Nephron (organoid): Measurements from ENCODE around the gene FAM20C.
"Not testable (repeated sequence)": the region's sequence is repeated elsewhere in the genome, so short reads cannot be mapped to it uniquely, and the experiment has no call there.

ENCODE experiments used
- H3K27ac Mint-ChIP-seq, 3 experiments: 2 replicates each; pipeline ENCODE4 v1.8.0; 2020; ENCODE audit warnings: mixed read lengths in 3 of 3, mild to moderate bottlenecking in 2 of 3, moderate library complexity in 1 of 3
- H3K27me3 Mint-ChIP-seq: 2 replicates; pipeline ENCODE4 v1.8.0; 2021; ENCODE audit warnings: low read depth, mild to moderate bottlenecking, moderate library complexity, mixed read lengths
- H3K36me3 Mint-ChIP-seq: 2 replicates; pipeline ENCODE4 v1.8.0; 2020; ENCODE audit warnings: low read depth, mixed read lengths
- H3K4me1 Mint-ChIP-seq: 2 replicates; pipeline ENCODE4 v1.8.0; 2020; ENCODE audit warnings: mixed read lengths
- H3K4me3 Mint-ChIP-seq, 3 experiments: 2 replicates each; pipeline ENCODE4 v1.8.0; 2020; ENCODE audit warnings: mild to moderate bottlenecking in 3 of 3, mixed read lengths in 3 of 3, moderate library complexity in 2 of 3
- H3K9me3 Mint-ChIP-seq: 2 replicates; pipeline ENCODE4 v1.8.0; 2020; ENCODE audit warnings: mixed read lengths
- CTCF ChIP-seq, 3 experiments: fragments of 200-600 bp; sonication (generic); IDR thresholded peaks; one replicate each; pipeline ENCODE4 v1.5.0; 2021; ENCODE audit warnings: antibody characterized with exemption in 3 of 3; ENCODE audit not compliant: unreplicated experiment in 3 of 3

Gene FAM20C

DNA sequence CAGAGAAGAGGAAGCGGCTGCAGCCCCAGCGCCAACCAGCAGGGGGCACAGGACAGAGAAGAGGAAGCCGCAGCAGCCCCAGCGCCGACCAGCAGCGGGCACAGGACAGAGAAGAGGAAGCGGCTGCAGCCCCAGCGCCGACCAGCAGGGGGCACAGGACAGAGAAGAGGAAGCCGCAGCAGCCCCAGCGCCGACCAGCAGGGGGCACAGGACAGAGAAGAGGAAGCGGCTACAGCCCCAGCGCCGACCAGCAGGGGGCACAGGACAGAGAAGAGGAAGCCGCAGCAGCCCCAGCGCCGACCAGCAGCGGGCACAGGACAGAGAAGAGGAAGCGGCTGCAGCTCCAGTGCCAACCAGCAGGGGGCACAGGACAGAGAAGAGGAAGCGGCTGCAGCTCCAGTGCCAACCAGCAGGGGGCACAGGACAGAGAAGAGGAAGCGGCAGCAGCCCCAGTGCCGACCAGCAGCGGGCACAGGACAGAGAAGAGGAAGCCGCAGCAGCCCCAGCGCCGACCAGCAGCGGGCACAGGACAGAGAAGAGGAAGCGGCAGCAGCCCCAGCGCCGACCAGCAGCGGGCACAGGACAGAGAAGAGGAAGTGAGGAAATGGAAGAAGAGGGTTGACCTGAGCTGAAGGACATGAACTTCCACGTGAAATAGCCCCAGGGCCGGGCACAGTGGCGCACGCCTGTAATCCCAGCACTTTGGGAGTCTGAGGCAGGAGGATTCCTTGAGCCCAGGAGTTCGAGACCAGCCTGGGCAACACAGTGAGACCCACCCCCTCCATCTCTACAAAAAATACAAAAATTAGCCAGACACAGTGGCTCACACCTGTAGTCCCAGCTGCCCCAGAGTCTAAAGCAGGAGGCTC, 71.3 kb downstream of the FAM20C start:
- Mint-ChIP-seq H3K36me3 (peaks cover 40% of the 10 kb centered on the region), H3K9me3 (peaks cover 20% of the 10 kb centered on the region), H3K4me1 (peaks cover 15% of the 10 kb centered on the region)
- not testable (repeated sequence) for H3K27me3 Mint-ChIP-seq, H3K4me3 Mint-ChIP-seq, H3K27ac Mint-ChIP-seq
- TF ChIP-seq CTCF (IDR thresholded peaks at IDR 0.05; ENCODE audit: unreplicated experiment in 3 of 3) = peak; percentile 7 to 35 (median 15)

GRCh38 chr7:264541-265191, 72.3 kb downstream of the FAM20C start:
- Mint-ChIP-seq H3K4me3 (no peak overlapping the region), H3K27ac (peak overlapping the region in 1 of 3 experiments; percentile 42), H3K9me3 (peaks cover 19% of the 10 kb centered on the region), H3K36me3 (peaks cover 31% of the 10 kb centered on the region), H3K4me1 (peaks cover 15% of the 10 kb centered on the region), H3K27me3 (peaks cover 10% of the 10 kb centered on the region)
- TF ChIP-seq CTCF (IDR thresholded peaks at IDR 0.05; ENCODE audit: unreplicated experiment in 3 of 3) = no peak

GRCh38 chr7:265192-265997, 73.0 kb downstream of the FAM20C start:
- Mint-ChIP-seq H3K4me3 (no peak overlapping the region), H3K36me3 (peaks cover 23% of the 10 kb centered on the region), H3K4me1 (peaks cover 15% of the 10 kb centered on the region), H3K27me3 (peaks cover 10% of the 10 kb centered on the region), H3K9me3 (peaks cover 19% of the 10 kb centered on the region), H3K27ac (peak overlapping the region in 2 of 3 experiments; percentile 33 to 38)
- TF ChIP-seq CTCF (IDR thresholded peaks at IDR 0.05; ENCODE audit: unreplicated experiment in 3 of 3) = no peak

DNA sequence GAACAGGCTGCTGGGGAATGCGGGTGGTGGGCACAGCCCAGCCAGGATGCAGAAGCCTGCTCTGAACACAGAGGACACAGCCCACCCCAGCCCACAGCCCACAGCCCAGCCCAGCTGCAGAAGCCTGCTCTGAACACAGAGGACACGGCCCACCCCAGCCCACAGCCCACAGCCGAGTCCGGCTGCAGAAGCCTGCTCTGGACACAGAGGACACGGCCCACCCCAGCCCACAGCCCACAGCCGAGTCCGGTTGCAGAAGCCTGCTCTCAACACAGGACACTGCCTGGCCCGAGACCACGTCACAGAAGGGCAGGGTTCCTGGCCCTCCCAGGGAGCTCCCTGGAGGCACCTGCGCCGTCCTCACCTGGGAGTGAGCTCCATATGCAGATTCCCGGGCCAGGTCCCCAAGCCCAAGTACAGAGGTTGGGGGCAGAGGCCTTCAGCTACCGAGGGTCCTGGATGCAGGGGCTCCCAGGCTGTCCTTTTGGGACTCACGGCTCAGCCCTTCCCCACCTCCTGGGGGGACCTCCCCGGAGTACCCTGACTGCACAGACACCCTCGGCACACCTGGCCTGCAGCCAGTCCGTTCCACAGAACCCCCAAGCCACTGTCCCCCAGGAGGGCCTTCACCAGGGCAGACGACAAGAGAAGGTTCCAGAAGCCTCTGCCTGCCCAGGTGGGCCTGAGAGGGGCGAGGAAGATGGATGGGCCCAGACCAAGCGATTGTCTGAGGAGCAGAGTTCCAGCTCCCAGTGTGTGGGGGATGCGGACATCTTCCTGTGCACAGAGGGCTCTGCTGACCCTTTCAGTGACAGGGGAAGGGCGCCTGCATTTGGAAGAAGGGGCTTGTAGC, 73.9 kb downstream of the FAM20C start:
- TF ChIP-seq CTCF (IDR thresholded peaks at IDR 0.05; ENCODE audit: unreplicated experiment in 3 of 3) = no peak
- Mint-ChIP-seq H3K27me3 (peaks cover 10% of the 10 kb centered on the region), H3K4me1 (peaks cover 15% of the 10 kb centered on the region), H3K27ac (no peak overlapping the region), H3K36me3 (peaks cover 19% of the 10 kb centered on the region), H3K9me3 (peaks cover 24% of the 10 kb centered on the region), H3K4me3 (no peak overlapping the region)
